ENCODE measurements around the gene KIF25.

The KIF25 gene

GRCh38 chr6:168082860-168083513, 85.5 kb downstream of the KIF25 start:
- no peak overlapping the region for H3K4me3 ChIP-seq (ENCODE audit: low read depth, low read length)

GRCh38 chr6:168083514-168083885, 86.0 kb downstream of the KIF25 start:
- no peak overlapping the region for H3K4me3 ChIP-seq (ENCODE audit: low read depth, low read length)

GRCh38 chr6:168084465-168085160, 87.1 kb downstream of the KIF25 start:
- H3K4me3 ChIP-seq (ENCODE audit: low read depth, low read length), result no peak overlapping the region

GRCh38 chr6:168086066-168086465, 88.6 kb downstream of the KIF25 start:
- no peak overlapping the region for H3K4me3 ChIP-seq (ENCODE audit: low read depth, low read length)

GRCh38 chr6:168086616-168087015, 89.1 kb downstream of the KIF25 start:
- H3K4me3 ChIP-seq (ENCODE audit: low read depth, low read length), result no peak overlapping the region

- H3K4me3 ChIP-seq (ENCODE audit: low read depth, low read length), result no peak overlapping the region
These were observed 90.1 kb downstream of the KIF25 start for GRCh38 chr6:168087436-168088160.

GRCh38 chr6:168088161-168089053, 90.9 kb downstream of the KIF25 start:
- H3K4me3 ChIP-seq (ENCODE audit: low read depth, low read length), result no peak overlapping the region

- H3K4me3 ChIP-seq (ENCODE audit: low read depth, low read length), result no peak overlapping the region
These were observed 92.0 kb downstream of the KIF25 start for GRCh38 chr6:168089186-168090063.

- H3K4me3 ChIP-seq (ENCODE audit: low read depth, low read length), result no peak overlapping the region
These were observed 92.7 kb downstream of the KIF25 start for GRCh38 chr6:168090064-168090690.

GRCh38 chr6:168090706-168091105, 93.2 kb downstream of the KIF25 start:
- H3K4me3 ChIP-seq (ENCODE audit: low read depth, low read length), result no peak overlapping the region

- no peak overlapping the region for H3K4me3 ChIP-seq (ENCODE audit: low read depth, low read length)
These were observed 94.2 kb downstream of the KIF25 start for GRCh38 chr6:168091381-168092264.

GRCh38 chr6:168092541-168092940, 95.1 kb downstream of the KIF25 start:
- H3K4me3 ChIP-seq (ENCODE audit: low read depth, low read length), result no peak overlapping the region

- no peak overlapping the region for H3K4me3 ChIP-seq (ENCODE audit: low read depth, low read length)
These were observed 95.6 kb downstream of the KIF25 start for GRCh38 chr6:168093071-168093505.

- no peak overlapping the region for H3K4me3 ChIP-seq (ENCODE audit: low read depth, low read length)
These were observed 96.2 kb downstream of the KIF25 start for GRCh38 chr6:168093634-168094033.
